Lower lobe of right lung (tissue), 2 donors: ENCODE results near the gene ZNF536. TPM values are rescaled to one million over a fixed set of nuclear protein-coding genes. Genes with fewer than 3 reads are reported as not detected.
"Not testable (repeated sequence)": the region's sequence is repeated elsewhere in the genome, so short reads cannot be mapped to it uniquely, and the experiment has no call there.

Experiments used
- ATAC-seq, 2 donors: fragments of 200-7000 bp; cut with Tn5 transposase; one replicate each; pipeline ENCODE4 v1.9.1; 2020 to 2022; ENCODE audit warnings: mild to moderate bottlenecking in 2 of 2, moderate library complexity in 2 of 2
- DNase-seq: peaks from one replicate; pipeline ENCODE4 v3.0.0-alpha.2; 2020
- H3K27ac ChIP-seq: fragments of 200-600 bp; one replicate; pipeline ENCODE4 v1.8.0; 2022
- H3K27me3 ChIP-seq: fragments of 200-600 bp; one replicate; pipeline ENCODE4 v1.8.0; 2022; ENCODE audit warnings: low read depth
- H3K36me3 ChIP-seq: fragments of 200-600 bp; one replicate; pipeline ENCODE4 v1.8.0; 2022; ENCODE audit warnings: mild to moderate bottlenecking
- H3K4me1 ChIP-seq: fragments of 200-600 bp; one replicate; pipeline ENCODE4 v1.8.0; 2022
- H3K4me3 ChIP-seq: fragments of 200-600 bp; one replicate; pipeline ENCODE4 v1.8.0; 2022; ENCODE audit warnings: mild to moderate bottlenecking
- H3K9me3 ChIP-seq: fragments of 200-600 bp; one replicate; pipeline ENCODE4 v1.8.0; 2022
- intact Hi-C: fragments of 100-400 bp; cut with DNase I; formaldehyde crosslinking; loops from one replicate; pipeline ENCODE4 v1.11.0; 2022
- total RNA-seq: library from RNA; stranded (reverse); fragmentation: NEBNext Ultra II Directional; extraction: Animal tissue kit (Norgen Biotek cat#: 25700); gene quantifications from one replicate; pipeline ENCODE4 v1.2.1, GENCODE V29; 2021
- TF ChIP-seq, protein P1 (sequence below): fragments of 200-600 bp; IDR thresholded peaks from one replicate; pipeline ENCODE4 v1.8.0; 2022; ENCODE audit warnings: antibody characterized with exemption, mild to moderate bottlenecking
- donor health status: DM: no; HTN: yes; CAD: no; lungs with severe emphysema.

Gene ZNF536
- total RNA-seq, 1 donor from 2014 or later: 0.12 TPM

DNA sequence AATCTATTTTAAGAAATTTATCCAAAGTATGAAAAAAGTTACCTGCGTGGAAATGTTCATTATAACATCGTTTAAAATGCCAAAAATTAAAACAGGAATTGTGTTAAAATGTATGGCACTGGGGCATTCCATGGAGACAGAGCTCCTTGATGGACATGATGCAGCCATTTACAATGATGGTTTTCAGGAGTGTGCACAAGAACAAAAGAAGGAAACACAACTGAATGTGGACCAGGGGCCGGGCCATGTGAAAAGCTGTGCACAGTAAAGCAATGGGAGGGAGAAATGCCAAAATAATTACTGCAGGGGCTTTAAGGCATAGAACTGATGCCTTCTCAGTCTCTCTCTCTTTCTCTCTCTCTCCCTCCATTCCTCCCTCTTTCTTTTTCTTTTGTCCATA is 115.0 kb downstream of the ZNF536 start:
- Histone ChIP-seq H3K9me3 (no peaks in the 10 kb centered on the region), H3K27ac (no peak overlapping the region), H3K36me3 (no peaks in the 10 kb centered on the region), H3K27me3 (peaks cover 8% of the 10 kb centered on the region), H3K4me3 (no peak overlapping the region), H3K4me1 (no peaks in the 10 kb centered on the region)
- DNase-seq: no peak
- TF ChIP-seq, protein P1, sequence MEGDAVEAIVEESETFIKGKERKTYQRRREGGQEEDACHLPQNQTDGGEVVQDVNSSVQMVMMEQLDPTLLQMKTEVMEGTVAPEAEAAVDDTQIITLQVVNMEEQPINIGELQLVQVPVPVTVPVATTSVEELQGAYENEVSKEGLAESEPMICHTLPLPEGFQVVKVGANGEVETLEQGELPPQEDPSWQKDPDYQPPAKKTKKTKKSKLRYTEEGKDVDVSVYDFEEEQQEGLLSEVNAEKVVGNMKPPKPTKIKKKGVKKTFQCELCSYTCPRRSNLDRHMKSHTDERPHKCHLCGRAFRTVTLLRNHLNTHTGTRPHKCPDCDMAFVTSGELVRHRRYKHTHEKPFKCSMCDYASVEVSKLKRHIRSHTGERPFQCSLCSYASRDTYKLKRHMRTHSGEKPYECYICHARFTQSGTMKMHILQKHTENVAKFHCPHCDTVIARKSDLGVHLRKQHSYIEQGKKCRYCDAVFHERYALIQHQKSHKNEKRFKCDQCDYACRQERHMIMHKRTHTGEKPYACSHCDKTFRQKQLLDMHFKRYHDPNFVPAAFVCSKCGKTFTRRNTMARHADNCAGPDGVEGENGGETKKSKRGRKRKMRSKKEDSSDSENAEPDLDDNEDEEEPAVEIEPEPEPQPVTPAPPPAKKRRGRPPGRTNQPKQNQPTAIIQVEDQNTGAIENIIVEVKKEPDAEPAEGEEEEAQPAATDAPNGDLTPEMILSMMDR: no peak
- ATAC-seq: no peak
- intact Hi-C loops: no loop called here

DNA sequence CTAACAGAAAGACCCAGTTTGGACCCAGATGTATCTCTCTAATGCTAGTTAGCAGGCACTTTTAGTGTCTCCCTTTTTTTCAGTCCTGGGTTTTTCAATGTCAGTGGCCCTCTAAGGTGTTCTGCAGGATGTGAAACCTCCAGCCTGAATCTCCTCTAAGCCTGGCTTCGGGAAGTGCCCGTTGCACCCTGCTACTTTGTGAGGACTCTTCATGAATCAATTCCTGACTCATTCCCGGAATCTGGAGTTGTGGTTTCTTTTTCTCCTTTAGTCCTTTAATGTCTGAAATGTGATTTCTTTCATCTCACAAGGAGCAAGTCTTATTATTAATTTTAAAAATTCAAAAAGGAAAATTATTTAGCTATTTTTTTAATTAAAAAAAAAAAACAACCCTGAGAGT is 116.0 kb downstream of the ZNF536 start:
- H3K36me3 ChIP-seq: no peaks in the 10 kb centered on the region
- TF ChIP-seq, protein P1: no peak
- H3K27me3 ChIP-seq: peaks cover 8% of the 10 kb centered on the region
- no peaks in the 10 kb centered on the region for H3K4me1 ChIP-seq
- no peak overlapping the region for H3K27ac ChIP-seq
- intact Hi-C loops: no loop called here
- ATAC-seq (no peak), DNase-seq (no peak)
- H3K9me3 ChIP-seq: no peaks in the 10 kb centered on the region
- H3K4me3 ChIP-seq: no peak overlapping the region

DNA sequence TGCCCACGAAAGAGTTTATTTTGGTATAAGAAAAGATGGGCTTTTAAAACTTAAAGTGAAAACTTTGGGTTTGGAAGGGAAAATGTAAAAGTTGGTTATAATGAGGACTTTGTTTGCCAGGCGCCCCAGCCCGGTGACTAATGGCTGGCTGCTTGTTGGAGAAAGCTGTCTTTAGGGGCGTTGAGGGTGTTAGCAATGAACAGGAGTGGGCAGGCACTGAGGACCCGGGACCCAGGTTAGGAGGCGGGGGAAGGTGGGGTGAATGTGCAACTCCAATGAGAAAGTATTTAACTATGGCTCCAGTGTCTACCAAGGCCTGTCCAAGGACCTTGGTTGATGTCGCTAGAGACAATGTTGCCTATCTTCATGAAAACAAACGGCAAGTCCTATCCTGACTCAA is 118.6 kb downstream of the ZNF536 start:
- Histone ChIP-seq H3K9me3 (no peaks in the 10 kb centered on the region), H3K27me3 (peaks cover 14% of the 10 kb centered on the region), H3K4me3 (no peak overlapping the region), H3K36me3 (no peaks in the 10 kb centered on the region), H3K27ac (no peak overlapping the region), H3K4me1 (no peaks in the 10 kb centered on the region)
- ATAC-seq: no peak
- TF ChIP-seq, protein P1: no peak
- no peak for DNase-seq
- intact Hi-C loops: no loop called here

DNA sequence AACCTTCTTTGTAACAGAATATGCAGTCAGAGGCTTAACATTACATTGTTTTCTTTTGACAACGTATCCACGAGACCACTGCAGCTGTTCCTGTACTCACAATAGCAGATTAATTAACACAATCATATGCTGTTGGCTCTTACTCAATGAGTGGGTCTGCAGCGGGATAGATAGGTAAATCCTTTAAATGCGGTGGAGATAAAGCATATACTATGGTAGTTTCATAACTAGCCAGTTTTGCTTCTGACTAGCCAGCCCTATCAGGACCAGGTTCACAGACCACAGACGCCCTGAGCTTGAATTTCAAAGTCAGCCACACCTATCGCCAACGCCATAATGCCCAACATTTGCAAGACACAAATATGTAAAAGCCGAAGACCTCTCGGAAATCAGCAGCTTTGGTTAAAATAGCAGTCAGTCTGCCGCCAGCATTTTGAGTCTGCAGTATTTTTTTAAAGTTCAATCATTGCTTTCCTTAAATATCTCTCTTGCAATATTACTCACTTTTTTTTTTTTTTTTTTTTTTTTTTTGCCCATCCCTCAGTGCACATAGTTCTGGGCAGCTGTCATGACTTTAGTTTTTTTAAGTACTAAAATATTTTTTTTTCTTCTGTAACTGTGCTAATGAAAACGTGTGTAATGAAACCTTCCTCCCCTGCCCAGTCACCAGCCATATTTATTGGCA is 120.5 kb downstream of the ZNF536 start:
- ATAC-seq (no peak), DNase-seq (no peak)
- Histone ChIP-seq H3K27ac (no peak overlapping the region), H3K9me3 (no peaks in the 10 kb centered on the region), H3K4me3 (no peak overlapping the region), H3K27me3 (peaks cover 14% of the 10 kb centered on the region), H3K4me1 (no peaks in the 10 kb centered on the region), H3K36me3 (no peaks in the 10 kb centered on the region)
- intact Hi-C loops: no loop called here
- TF ChIP-seq, protein P1: no peak

DNA sequence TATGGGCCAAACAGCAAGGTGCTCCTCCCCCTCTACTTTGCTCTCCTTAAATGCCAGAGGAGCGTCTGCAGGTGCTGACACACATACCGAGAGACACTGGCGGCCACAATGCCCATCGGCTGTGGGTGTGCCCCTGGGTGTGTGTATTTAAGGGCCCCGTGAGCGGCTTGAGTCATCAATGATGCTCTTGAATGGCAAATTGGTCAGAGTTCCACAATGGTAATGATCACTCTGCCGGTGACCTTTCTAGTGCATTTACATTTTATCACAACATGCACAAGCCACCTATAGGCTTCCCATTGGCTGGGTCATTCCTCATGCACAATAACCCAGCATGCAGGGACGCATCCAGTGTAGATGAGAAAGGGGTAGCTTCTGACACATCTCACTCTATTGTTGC is 124.8 kb downstream of the ZNF536 start:
- Histone ChIP-seq H3K9me3 (no peaks in the 10 kb centered on the region), H3K27ac (no peak overlapping the region), H3K27me3 (peaks cover 15% of the 10 kb centered on the region), H3K4me1 (no peaks in the 10 kb centered on the region), H3K36me3 (no peaks in the 10 kb centered on the region), H3K4me3 (no peak overlapping the region)
- TF ChIP-seq, protein P1: no peak
- intact Hi-C loops: no loop called here
- DNase-seq (no peak), ATAC-seq (no peak)

DNA sequence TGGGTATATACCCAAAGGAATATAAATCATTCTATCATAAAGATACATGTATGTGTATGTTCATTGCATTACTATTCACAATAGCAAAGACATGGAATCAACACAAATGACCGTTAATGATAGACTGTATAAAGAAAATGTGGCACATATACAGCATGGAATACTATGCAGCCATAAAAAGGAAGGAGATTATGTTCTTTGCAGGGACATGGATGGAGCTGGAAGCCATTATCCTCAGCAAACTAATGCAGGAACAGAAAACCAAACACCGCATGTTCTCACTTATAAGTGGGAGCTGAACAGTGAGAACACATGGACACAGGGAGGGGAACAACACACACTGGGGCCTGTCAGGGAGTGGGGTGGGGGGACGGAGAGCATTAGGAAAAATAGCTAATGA is 125.9 kb downstream of the ZNF536 start:
- ATAC-seq, H3K4me3 ChIP-seq, H3K27ac ChIP-seq, H3K9me3 ChIP-seq, H3K4me1 ChIP-seq, H3K36me3 ChIP-seq, DNase-seq, intact Hi-C loops: not testable (repeated sequence)
- H3K27me3 ChIP-seq: peaks cover 22% of the 10 kb centered on the region
